Retinal pigment epithelial cell (primary cell): ENCODE measurements around the gene CCNC.
A peak's percentile ranks its signal among the peaks of the same experiment; 100 is the strongest.

Experiments
- DNase-seq: peaks from one replicate; pipeline ENCODE4 v3.0.0-alpha.2; 2010; ENCODE audit warnings: low read depth
- H3K4me3 ChIP-seq: 2 replicates; pipeline ENCODE4 v1.5.1; 2011; ENCODE audit warnings: mild to moderate bottlenecking, low read length, control low read depth, moderate library complexity
- TF ChIP-seq, protein P1 (sequence below): conservative IDR thresholded peaks from 2 replicates; pipeline ENCODE4 v1.5.1; 2011; ENCODE audit warnings: low read depth, low read length, control low read depth, inconsistent platforms

Gene CCNC

GRCh38 chr6:99592900-99593299 is 24.4 kb upstream of the CCNC start:
- TF ChIP-seq, protein P1, sequence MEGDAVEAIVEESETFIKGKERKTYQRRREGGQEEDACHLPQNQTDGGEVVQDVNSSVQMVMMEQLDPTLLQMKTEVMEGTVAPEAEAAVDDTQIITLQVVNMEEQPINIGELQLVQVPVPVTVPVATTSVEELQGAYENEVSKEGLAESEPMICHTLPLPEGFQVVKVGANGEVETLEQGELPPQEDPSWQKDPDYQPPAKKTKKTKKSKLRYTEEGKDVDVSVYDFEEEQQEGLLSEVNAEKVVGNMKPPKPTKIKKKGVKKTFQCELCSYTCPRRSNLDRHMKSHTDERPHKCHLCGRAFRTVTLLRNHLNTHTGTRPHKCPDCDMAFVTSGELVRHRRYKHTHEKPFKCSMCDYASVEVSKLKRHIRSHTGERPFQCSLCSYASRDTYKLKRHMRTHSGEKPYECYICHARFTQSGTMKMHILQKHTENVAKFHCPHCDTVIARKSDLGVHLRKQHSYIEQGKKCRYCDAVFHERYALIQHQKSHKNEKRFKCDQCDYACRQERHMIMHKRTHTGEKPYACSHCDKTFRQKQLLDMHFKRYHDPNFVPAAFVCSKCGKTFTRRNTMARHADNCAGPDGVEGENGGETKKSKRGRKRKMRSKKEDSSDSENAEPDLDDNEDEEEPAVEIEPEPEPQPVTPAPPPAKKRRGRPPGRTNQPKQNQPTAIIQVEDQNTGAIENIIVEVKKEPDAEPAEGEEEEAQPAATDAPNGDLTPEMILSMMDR, result no peak
- no peak for DNase-seq
- no peak overlapping the region for H3K4me3 ChIP-seq

GRCh38 chr6:99591673-99592364 is 23.4 kb upstream of the CCNC start:
- TF ChIP-seq, protein P1, result no peak
- no peak for DNase-seq
- H3K4me3 ChIP-seq, result no peak overlapping the region

DNA sequence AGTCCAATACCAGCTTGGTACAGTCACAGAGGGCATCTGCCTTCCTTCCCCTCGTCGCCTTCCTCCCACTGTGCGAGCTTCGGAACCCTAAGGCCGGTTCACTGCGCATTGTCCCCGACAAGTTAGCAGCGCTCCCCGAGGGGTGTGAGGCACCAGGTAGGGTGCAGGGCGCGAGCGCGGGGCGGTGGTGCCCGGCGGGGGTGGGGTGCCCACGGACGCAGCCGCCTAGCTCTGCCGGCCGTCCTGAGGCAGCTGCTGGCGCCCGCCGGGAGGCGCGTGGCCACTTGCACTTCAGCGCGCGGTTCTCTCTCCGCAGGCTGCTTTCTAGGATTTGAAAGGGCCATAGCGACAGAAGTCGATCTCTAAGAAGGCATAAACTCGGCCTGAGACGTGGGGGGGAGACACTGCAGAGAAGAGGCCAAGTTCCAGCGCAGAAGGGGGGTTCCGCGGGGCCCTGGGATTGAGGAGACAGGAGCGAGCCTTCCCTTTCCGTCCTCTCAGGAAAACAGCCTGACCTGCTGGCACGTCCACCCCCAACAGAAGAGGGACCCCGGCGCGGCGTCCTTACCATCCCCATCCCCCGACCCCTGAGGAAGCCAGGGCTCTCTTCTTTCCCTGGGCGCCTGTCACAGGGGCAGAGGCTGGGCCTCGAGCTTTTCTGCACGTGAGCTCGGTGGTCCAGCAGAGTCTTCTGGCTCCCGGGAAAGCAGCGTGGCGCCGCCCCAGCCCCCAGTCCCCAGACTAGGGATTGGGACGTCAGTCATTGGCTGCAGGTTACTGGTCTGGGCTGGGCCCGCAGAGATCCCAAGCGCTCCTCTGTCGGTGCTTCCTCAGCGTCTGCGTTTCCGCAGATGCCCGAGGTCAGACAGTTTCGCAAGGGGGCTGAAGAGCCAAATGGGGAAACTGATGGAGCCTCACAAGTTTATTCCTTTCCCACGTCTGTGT is 22.5 kb upstream of the CCNC start:
- DNase-seq, result no peak
- TF ChIP-seq, protein P1, result no peak
- H3K4me3 ChIP-seq, result no peak overlapping the region

GRCh38 chr6:99589907-99590493 is 21.5 kb upstream of the CCNC start:
- H3K4me3 ChIP-seq, result no peak overlapping the region
- no peak for DNase-seq
- TF ChIP-seq, protein P1, result no peak

DNA sequence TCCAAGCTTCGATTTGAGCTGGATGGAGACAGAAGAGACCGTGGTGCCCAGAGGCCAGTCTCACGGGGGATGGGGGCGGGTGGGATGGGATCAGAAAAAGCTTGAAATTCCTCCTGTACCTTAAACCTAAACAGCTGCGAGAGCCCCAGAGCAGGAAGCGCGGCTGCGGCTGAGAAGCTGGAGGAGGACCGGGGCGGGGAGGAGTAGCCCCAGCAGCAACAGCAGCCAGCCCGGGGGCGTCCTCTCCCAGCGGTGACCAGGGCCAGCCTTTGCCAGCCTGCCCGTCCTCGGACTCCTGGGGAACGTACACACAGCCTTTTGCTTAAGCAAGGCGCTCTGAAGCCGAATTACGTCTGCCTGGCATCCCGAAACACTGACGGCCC is 20.8 kb upstream of the CCNC start:
- no peak for DNase-seq
- TF ChIP-seq, protein P1, result no peak
- H3K4me3 ChIP-seq, result peak overlapping the region; percentile 47

DNA sequence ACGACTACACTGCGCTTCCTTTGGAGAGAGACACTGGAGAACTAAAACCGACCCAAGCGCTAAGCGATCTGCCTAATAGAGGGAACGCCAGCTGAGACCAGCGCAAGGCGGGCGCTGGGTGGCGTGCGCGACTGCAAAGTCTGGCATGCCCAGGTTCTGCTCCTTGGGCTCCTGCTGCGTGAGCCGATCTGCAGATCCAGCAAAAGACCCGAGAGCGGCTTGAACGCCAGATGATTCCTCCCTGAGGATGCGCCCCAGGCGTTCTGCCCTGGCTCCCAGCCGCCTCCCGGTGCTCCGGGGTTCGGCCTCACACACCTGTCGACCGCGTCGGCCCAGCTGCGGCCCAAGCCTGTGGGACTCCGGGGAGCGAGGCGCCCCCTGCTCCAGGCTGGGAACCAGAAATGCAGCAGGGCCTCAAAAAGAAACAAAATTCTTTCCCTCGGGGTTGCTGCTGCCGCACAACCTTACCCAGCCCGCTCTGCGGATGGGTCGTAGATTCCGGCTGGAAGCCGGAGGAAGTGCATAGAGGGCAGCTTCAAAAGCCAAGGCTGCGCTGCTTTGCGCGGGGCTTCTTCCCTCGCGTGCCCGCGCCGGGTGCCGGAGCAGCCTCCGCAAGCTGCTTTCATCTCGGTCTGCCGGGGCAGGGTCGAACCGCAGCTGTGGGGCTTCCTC is 20.3 kb upstream of the CCNC start:
- TF ChIP-seq, protein P1, result peak; percentile 59
- no peak for DNase-seq
- H3K4me3 ChIP-seq, result peak overlapping the region; percentile 47
